Measurements from ENCODE around the gene ACTL6B. TPM values are rescaled to one million over a fixed set of nuclear protein-coding genes. Genes with fewer than 3 reads are reported as not detected.

Gene ACTL6B
- total and polyA plus RNA-seq, 9 of the 15 experiments (the other 6 are each of a cell fraction or from before 2014, with no cell fraction given), result not detected

DNA sequence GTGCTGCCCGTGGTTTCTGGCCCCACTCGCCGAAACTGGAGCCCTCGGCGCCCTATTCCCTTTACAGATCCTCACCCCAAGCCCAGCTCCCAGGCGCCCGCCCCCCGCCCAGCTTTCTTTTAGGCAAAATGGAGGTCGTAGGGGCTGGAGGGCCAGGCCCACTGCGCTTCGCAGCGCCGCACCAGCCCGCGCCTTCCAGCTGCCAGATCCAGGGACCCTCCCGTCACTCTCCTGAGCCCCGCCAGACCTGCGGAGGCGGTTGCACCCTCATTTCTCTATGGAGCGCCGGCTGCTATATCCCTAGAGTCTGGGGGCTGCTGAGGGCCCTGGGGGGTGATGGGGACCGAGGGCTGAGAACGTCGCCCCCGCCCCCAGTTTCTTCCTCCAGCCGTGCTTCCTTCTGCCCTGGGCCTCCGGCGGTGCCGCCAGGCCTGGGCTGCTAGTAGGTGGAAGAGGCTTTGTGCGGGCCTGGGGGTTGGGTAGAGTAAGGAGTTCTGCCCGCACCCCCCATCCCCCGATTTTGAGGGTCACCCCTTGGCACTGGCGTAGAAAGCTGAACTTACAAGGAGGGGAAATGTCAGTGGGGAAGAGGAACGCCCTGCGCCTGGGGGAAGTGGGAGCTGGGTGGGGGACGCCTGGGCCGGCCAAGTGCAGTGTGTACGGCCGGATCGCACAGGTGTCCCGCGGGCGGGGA lies 18.3 kb upstream of the ACTL6B start (continued):
- TF ChIP-seq, protein P1, sequence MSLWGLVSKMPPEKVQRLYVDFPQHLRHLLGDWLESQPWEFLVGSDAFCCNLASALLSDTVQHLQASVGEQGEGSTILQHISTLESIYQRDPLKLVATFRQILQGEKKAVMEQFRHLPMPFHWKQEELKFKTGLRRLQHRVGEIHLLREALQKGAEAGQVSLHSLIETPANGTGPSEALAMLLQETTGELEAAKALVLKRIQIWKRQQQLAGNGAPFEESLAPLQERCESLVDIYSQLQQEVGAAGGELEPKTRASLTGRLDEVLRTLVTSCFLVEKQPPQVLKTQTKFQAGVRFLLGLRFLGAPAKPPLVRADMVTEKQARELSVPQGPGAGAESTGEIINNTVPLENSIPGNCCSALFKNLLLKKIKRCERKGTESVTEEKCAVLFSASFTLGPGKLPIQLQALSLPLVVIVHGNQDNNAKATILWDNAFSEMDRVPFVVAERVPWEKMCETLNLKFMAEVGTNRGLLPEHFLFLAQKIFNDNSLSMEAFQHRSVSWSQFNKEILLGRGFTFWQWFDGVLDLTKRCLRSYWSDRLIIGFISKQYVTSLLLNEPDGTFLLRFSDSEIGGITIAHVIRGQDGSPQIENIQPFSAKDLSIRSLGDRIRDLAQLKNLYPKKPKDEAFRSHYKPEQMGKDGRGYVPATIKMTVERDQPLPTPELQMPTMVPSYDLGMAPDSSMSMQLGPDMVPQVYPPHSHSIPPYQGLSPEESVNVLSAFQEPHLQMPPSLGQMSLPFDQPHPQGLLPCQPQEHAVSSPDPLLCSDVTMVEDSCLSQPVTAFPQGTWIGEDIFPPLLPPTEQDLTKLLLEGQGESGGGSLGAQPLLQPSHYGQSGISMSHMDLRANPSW (CRISPR knock-in tag; IDR thresholded peaks at IDR 0.05), result no peak
- TF ChIP-seq NR2C2 (CRISPR knock-in tag; IDR thresholded peaks at IDR 0.05) (no peak), NR2C2 (tag; IDR thresholded peaks at IDR 0.05) (no peak), ZNF347 (CRISPR knock-in tag; IDR thresholded peaks at IDR 0.05; ENCODE audit: low read depth) (no peak), MXI1 (IDR thresholded peaks at IDR 0.05; ENCODE audit: low read depth, low read length) (0 out of 2 replicates have a peak, but pooled peaks have one; percentile 3), GTF2F1 (IDR thresholded peaks at IDR 0.05; ENCODE audit: low read depth, low read length) (no peak), CEBPB (tag; IDR thresholded peaks at IDR 0.05) (0 out of 2 replicates have a peak, but pooled peaks have one; percentile 15), SRSF7 (optimal IDR thresholded peaks at IDR 0.05; ENCODE audit: low read depth, low read length) (no peak), HEY1 (CRISPR knock-in tag; IDR thresholded peaks at IDR 0.05; ENCODE audit: borderline replicate concordance) (no peak), PYGO2 (tag; IDR thresholded peaks at IDR 0.05) (no peak)
- TF ChIP-seq, protein P2, sequence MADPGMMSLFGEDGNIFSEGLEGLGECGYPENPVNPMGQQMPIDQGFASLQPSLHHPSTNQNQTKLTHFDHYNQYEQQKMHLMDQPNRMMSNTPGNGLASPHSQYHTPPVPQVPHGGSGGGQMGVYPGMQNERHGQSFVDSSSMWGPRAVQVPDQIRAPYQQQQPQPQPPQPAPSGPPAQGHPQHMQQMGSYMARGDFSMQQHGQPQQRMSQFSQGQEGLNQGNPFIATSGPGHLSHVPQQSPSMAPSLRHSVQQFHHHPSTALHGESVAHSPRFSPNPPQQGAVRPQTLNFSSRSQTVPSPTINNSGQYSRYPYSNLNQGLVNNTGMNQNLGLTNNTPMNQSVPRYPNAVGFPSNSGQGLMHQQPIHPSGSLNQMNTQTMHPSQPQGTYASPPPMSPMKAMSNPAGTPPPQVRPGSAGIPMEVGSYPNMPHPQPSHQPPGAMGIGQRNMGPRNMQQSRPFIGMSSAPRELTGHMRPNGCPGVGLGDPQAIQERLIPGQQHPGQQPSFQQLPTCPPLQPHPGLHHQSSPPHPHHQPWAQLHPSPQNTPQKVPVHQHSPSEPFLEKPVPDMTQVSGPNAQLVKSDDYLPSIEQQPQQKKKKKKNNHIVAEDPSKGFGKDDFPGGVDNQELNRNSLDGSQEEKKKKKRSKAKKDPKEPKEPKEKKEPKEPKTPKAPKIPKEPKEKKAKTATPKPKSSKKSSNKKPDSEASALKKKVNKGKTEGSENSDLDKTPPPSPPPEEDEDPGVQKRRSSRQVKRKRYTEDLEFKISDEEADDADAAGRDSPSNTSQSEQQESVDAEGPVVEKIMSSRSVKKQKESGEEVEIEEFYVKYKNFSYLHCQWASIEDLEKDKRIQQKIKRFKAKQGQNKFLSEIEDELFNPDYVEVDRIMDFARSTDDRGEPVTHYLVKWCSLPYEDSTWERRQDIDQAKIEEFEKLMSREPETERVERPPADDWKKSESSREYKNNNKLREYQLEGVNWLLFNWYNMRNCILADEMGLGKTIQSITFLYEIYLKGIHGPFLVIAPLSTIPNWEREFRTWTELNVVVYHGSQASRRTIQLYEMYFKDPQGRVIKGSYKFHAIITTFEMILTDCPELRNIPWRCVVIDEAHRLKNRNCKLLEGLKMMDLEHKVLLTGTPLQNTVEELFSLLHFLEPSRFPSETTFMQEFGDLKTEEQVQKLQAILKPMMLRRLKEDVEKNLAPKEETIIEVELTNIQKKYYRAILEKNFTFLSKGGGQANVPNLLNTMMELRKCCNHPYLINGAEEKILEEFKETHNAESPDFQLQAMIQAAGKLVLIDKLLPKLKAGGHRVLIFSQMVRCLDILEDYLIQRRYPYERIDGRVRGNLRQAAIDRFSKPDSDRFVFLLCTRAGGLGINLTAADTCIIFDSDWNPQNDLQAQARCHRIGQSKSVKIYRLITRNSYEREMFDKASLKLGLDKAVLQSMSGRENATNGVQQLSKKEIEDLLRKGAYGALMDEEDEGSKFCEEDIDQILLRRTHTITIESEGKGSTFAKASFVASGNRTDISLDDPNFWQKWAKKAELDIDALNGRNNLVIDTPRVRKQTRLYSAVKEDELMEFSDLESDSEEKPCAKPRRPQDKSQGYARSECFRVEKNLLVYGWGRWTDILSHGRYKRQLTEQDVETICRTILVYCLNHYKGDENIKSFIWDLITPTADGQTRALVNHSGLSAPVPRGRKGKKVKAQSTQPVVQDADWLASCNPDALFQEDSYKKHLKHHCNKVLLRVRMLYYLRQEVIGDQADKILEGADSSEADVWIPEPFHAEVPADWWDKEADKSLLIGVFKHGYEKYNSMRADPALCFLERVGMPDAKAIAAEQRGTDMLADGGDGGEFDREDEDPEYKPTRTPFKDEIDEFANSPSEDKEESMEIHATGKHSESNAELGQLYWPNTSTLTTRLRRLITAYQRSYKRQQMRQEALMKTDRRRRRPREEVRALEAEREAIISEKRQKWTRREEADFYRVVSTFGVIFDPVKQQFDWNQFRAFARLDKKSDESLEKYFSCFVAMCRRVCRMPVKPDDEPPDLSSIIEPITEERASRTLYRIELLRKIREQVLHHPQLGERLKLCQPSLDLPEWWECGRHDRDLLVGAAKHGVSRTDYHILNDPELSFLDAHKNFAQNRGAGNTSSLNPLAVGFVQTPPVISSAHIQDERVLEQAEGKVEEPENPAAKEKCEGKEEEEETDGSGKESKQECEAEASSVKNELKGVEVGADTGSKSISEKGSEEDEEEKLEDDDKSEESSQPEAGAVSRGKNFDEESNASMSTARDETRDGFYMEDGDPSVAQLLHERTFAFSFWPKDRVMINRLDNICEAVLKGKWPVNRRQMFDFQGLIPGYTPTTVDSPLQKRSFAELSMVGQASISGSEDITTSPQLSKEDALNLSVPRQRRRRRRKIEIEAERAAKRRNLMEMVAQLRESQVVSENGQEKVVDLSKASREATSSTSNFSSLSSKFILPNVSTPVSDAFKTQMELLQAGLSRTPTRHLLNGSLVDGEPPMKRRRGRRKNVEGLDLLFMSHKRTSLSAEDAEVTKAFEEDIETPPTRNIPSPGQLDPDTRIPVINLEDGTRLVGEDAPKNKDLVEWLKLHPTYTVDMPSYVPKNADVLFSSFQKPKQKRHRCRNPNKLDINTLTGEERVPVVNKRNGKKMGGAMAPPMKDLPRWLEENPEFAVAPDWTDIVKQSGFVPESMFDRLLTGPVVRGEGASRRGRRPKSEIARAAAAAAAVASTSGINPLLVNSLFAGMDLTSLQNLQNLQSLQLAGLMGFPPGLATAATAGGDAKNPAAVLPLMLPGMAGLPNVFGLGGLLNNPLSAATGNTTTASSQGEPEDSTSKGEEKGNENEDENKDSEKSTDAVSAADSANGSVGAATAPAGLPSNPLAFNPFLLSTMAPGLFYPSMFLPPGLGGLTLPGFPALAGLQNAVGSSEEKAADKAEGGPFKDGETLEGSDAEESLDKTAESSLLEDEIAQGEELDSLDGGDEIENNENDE (IDR thresholded peaks at IDR 0.05; ENCODE audit: low read depth, low read length), result no peak
- TF ChIP-seq, protein P3, sequence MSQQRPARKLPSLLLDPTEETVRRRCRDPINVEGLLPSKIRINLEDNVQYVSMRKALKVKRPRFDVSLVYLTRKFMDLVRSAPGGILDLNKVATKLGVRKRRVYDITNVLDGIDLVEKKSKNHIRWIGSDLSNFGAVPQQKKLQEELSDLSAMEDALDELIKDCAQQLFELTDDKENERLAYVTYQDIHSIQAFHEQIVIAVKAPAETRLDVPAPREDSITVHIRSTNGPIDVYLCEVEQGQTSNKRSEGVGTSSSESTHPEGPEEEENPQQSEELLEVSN (IDR thresholded peaks at IDR 0.05; ENCODE audit: borderline replicate concordance in 1 of 2, extremely low read depth in 1 of 2, insufficient read depth in 1 of 2, insufficient read length in 1 of 2, low read depth in 1 of 2, low read length in 1 of 2, poor library complexity in 1 of 2, severe bottlenecking in 1 of 2), result peak in 1 of 2 experiments; percentile 18

Data from K562 (cell line).